NCI-H1105 (cell line): Measurements from ENCODE around the gene KLF8.

Experiments
- DNase-seq: peaks from one replicate; lab custom pipeline; 2025; lab: John Stamatoyannopoulos, UW

The KLF8 gene

GRCh38 chrX:56309881-56310280, 77.7 kb downstream of the KLF8 start:
- no peak for DNase-seq

DNA sequence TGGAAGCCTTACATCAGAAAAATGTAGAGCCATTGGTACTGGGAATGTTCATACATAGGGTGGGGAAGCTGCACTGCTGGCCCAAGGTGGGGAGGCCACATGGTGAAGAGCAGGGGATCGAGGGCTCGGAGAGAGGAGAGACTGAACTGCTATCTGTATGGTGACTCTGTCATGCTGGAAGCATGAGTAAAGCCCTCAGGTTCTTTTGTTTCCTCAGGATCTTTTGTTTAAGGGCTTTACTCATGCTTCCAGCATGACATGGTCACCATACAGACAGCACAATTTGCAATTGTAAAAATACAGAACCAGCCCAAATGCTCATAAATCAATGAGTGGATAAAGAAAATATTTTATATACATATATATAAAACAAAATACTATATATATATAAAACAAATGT, 78.4 kb downstream of the KLF8 start:
- no peak for DNase-seq

GRCh38 chrX:56313308-56313707, 81.2 kb downstream of the KLF8 start:
- no peak for DNase-seq

DNA sequence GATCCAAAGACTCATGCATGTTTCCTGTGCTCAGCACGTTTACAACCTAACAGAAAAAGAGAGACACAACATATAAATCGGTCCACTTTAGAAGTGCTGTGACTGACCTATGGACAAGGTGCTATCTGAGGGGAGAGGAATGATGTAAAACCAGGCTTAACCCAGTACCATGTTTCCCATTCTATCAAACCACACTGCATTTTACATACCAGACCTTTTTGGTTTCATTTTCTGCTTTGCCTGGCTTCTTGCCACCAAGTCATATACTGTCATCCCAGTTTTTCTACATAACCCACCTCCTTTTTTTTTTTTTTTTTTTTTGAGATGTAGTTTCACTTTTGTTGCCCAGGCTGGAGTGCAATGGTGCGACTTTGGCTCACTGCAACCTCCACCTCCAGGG, 82.2 kb downstream of the KLF8 start:
- no peak for DNase-seq

DNA sequence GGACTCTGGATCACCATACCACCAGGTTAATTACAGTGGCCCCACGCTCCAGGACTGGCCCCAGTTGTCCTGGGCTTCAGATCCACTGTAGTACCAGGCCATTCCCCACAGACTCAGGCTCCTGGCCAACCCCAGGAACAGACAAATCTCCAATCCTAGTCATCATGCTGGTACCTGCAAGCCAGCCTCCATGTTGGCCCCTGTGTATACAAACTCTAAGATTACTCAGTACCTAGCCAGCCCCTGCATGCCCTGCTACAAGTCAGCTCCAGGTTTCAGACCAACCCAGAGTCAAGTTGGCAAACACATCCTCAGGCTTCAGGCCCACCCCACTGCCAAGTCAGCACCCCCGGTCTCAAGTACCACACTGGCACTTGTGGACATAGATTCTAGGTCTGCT, 85.9 kb downstream of the KLF8 start:
- DNase-seq: no peak

DNA sequence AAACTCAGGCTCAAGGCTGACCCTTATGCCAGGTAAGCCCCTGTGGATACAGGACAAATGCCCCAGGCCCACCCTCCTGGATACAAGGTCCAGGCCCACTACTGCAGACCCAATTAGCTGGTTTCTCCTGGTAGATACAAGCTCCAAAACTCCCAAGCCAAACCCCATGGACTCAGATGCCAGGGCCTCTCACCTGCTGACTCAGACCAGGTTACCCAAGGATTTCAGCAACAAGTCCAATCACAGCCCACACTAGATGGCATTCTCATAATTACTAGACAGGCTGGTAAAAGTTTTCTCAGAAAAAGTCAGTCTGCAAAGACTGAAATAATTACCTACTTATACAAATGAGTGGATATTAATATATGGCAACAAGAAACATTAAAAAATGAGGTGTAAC, 87.0 kb downstream of the KLF8 start:
- DNase-seq: no peak
